ENCODE data around the gene PCDHGC3. TPM values are rescaled to one million over a fixed set of nuclear protein-coding genes. Genes with fewer than 3 reads are reported as not detected.

Gene PCDHGC3
- total RNA-seq, 1 donor from 2014 or later = 13.4 TPM

- DNase-seq (no peak), ATAC-seq (no peak)
- intact Hi-C loops (cut with micrococcal nuclease) = no loop called here
Measured at GRCh38 chr5:141516672-141517025, 40.9 kb downstream of the PCDHGC3 start.

GRCh38 chr5:141517312-141517711, 41.5 kb downstream of the PCDHGC3 start:
- DNase-seq = no peak
- intact Hi-C loops (cut with micrococcal nuclease) = no loop called here
- ATAC-seq = no peak

DNA sequence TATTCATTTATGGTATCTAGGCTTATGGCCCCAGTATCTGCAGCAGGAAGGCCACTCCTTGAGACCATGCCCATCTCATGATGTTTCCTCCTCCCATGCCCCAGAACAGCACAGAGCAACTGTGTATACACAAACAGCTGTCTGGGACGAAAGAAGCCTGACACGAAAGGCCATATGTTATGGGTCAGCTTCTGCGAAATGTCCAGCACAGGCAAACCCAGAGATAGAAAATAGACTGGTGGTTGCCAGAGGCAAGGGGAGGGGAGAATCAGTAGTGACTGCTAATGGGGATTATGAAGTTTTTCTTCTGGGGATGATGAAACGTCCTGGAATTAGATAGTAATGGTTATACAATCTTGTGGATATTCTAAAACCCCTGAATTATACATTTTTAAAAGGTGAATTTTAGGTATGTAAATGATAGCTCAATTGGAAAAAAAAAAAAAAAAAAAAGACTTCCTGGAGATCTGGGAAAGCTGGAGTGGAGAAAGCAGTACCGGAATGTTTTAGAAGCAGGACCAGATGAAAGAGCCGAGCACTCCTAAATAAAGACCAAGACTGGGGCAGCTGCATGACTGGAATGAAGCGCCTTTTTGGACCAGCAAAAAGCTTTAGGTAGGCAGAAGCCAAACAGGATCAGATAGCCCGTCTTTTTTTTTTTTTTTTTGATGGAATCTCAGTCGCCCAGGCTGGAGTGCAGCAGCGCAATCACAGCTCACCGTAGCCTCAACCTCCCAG, 42.3 kb downstream of the PCDHGC3 start:
- ATAC-seq (no peak), DNase-seq (no peak)
- intact Hi-C loops (cut with micrococcal nuclease) = no loop called here

GRCh38 chr5:141518618-141519015, 42.9 kb downstream of the PCDHGC3 start:
- ATAC-seq (no peak), DNase-seq (no peak)
- intact Hi-C loops (cut with micrococcal nuclease) = no loop called here

DNA sequence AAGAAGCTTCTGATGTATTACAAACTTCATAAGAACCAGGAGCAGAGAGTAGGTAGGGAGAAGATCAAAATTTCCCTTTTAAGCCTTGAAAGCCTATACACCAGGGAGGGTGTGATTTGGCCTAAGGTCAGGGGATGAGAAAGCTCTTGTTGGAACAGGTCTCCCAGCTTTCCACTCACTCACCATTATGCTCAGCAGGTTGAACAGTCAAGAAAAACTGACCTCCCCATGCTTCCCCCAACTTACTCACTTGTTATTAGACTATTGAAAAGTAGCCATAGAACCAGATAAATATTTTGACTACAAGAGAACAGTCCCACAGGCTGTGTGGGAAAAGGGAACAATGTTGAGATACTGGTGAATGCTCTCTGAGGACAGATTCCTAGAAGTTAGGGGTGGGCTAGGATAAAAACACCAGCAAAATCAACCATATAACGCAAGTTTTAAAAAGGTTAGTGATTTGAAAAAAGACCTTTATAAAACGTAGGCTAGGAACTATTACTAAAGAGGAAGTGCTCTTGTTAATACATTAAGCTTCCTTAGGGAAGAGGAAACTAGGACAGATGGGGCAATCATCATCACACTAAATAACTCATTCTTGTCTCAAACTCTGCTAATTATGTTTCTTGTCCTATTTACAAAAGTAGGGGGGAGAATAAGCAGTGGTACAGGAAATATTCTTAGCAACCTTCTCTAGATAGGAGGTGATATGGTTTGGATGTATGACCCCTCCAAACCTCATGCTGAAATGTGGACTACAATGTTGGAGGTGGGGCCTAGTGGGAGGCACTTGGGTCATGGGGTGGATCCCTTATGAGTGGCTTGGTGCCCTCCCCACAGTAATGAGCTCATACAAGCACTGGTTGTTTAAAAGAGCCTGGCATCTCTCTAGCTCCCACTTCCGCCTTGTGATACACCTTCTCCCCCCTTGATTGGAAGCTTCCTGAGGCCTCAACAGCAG, 44.1 kb downstream of the PCDHGC3 start:
- DNase-seq (no peak), ATAC-seq (no peak)
- intact Hi-C loops (cut with micrococcal nuclease) = loop anchor here (5.0 to 10.0 kb wide), 2 partner anchors 37 to 105 kb away; partner anchors contain the start of genes PCDHGA10 and PCDHGB7

GRCh38 chr5:141521244-141521781, 45.5 kb downstream of the PCDHGC3 start:
- intact Hi-C loops (cut with micrococcal nuclease) = loop anchor here (5.0 to 10.0 kb wide), 2 partner anchors 36 to 107 kb away; partner anchors contain the start of genes PCDHGA10 and PCDHGB7
- ATAC-seq = peak; percentile 81
- no peak for DNase-seq

DNA sequence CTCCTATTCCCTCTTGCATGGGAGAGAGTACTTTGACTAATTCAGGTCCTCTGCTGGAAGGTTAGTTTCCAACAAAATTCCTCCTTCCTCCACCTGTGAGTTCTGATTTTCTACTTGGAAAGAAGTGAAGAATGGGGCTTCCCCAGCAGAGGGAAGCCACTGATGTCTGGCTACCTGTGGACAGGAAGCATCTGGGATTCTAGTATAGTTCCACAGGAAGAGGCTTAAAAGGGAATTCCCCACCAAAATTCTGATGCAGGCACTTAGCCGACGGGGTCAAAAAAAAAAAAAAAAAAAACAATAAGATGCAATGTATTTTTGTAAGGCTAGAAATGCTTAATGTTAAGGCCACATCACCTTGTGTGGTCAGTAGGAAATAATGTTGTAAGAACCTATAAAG, 46.5 kb downstream of the PCDHGC3 start:
- DNase-seq (no peak), ATAC-seq (no peak)
- intact Hi-C loops (cut with micrococcal nuclease) = loop anchor here (5.0 to 10.0 kb wide), 2 partner anchors 35 to 108 kb away; partner anchors contain the start of genes PCDHGA10 and PCDHGB7

GRCh38 chr5:141523991-141524390, 48.2 kb downstream of the PCDHGC3 start:
- intact Hi-C loops (cut with micrococcal nuclease) = loop anchor here (5.0 to 10.0 kb wide), 2 partner anchors 33 to 109 kb away; partner anchors contain the start of genes PCDHGA10 and PCDHGB7
- DNase-seq = no peak
- ATAC-seq = no peak

GRCh38 chr5:141524604-141525597, 49.1 kb downstream of the PCDHGC3 start:
- intact Hi-C loops (cut with micrococcal nuclease) = loop anchor here (5.0 to 10.0 kb wide), 3 partner anchors 32 to 110 kb away; partner anchors contain the start of genes PCDHGA10, PCDHGB7 and PCDHGC3
- DNase-seq (peak; percentile 88), ATAC-seq (peak; percentile 65)

GRCh38 chr5:141525653-141526052, 49.9 kb downstream of the PCDHGC3 start:
- ATAC-seq = no peak
- DNase-seq = no peak
- intact Hi-C loops (cut with micrococcal nuclease) = loop anchor here (5.0 to 10.0 kb wide), 2 partner anchors 48 to 111 kb away; partner anchors contain the start of genes PCDHGA10, PCDHGB7 and PCDHGC3

GRCh38 chr5:141527426-141527825, 51.7 kb downstream of the PCDHGC3 start:
- intact Hi-C loops (cut with micrococcal nuclease) = loop anchor here (5.0 to 10.0 kb wide), 2 partner anchors 50 to 113 kb away; partner anchors contain the start of genes PCDHGA10, PCDHGB7 and PCDHGC3
- DNase-seq (no peak), ATAC-seq (no peak)

Other genes starting within 250 kb of the PCDHGC3 start
- 2.6 TPM for gene PCDHB15, start 230.6 kb upstream of the PCDHGC3 start, total RNA-seq
- gene SLC25A2, start 171.9 kb upstream of the PCDHGC3 start, total RNA-seq = not detected
- gene TAF7, start 155.2 kb upstream of the PCDHGC3 start, total RNA-seq = 106 TPM
- 3.0 TPM for gene PCDHGA1, start 145.5 kb upstream of the PCDHGC3 start, total RNA-seq
- 6.0 TPM for gene PCDHGA2, start 137.2 kb upstream of the PCDHGC3 start, total RNA-seq
- gene PCDHGA3, start 132.1 kb upstream of the PCDHGC3 start, total RNA-seq = 12.1 TPM
- gene PCDHGB1, start 125.9 kb upstream of the PCDHGC3 start, total RNA-seq = 7.1 TPM
- 8.4 TPM for gene PCDHGA4, start 120.9 kb upstream of the PCDHGC3 start, total RNA-seq
- gene PCDHGB2, start 116.0 kb upstream of the PCDHGC3 start, total RNA-seq = 8.7 TPM
- 5.3 TPM for gene PCDHGA5, start 111.8 kb upstream of the PCDHGC3 start, total RNA-seq
- 7.2 TPM for gene PCDHGB3, start 105.7 kb upstream of the PCDHGC3 start, total RNA-seq
- gene PCDHGA6, start 102.1 kb upstream of the PCDHGC3 start, total RNA-seq = 5.7 TPM
- gene PCDHGA7, start 93.2 kb upstream of the PCDHGC3 start, total RNA-seq = 7.0 TPM
- gene PCDHGB4, start 88.3 kb upstream of the PCDHGC3 start, total RNA-seq = 5.4 TPM
- 9.1 TPM for gene PCDHGA8, start 83.3 kb upstream of the PCDHGC3 start, total RNA-seq
- 6.4 TPM for gene PCDHGB5, start 78.0 kb upstream of the PCDHGC3 start, total RNA-seq
- gene PCDHGA9, start 73.2 kb upstream of the PCDHGC3 start, total RNA-seq = 4.5 TPM
- 4.7 TPM for gene PCDHGB6, start 67.9 kb upstream of the PCDHGC3 start, total RNA-seq
- 5.3 TPM for gene PCDHGA10, start 63.0 kb upstream of the PCDHGC3 start, total RNA-seq
- gene PCDHGB7, start 58.3 kb upstream of the PCDHGC3 start, total RNA-seq = 8.8 TPM
- gene PCDHGA11, start 54.9 kb upstream of the PCDHGC3 start, total RNA-seq = 5.0 TPM
- gene PCDHGA12, start 45.5 kb upstream of the PCDHGC3 start, total RNA-seq = 5.1 TPM
- 2.5 TPM for gene PCDHGC4, start 9.1 kb downstream of the PCDHGC3 start, total RNA-seq
- 3.2 TPM for gene PCDHGC5, start 13.1 kb downstream of the PCDHGC3 start, total RNA-seq
- 36.6 TPM for gene DIAPH1, start 143.0 kb downstream of the PCDHGC3 start, total RNA-seq
- 28.9 TPM for gene HDAC3, start 160.9 kb downstream of the PCDHGC3 start, total RNA-seq
- gene RELL2, start 161.0 kb downstream of the PCDHGC3 start, total RNA-seq = 0.55 TPM
- 3.7 TPM for gene FCHSD1, start 175.5 kb downstream of the PCDHGC3 start, total RNA-seq
- 13.2 TPM for gene ARAP3, start 206.3 kb downstream of the PCDHGC3 start, total RNA-seq